Astrocyte (in vitro differentiated cells and primary cell): ENCODE data around the gene RPS6KB1. TPM values are rescaled to one million over a fixed set of nuclear protein-coding genes. Genes with fewer than 3 reads are reported as not detected.
"Not testable (repeated sequence)": the region's sequence is repeated elsewhere in the genome, so short reads cannot be mapped to it uniquely, and the experiment has no call there.

Source experiments
- DNase-seq: peaks from one replicate; pipeline ENCODE4 v3.0.0-alpha.2; 2010; ENCODE audit warnings: low read depth
- FAIRE-seq: peaks from 2 replicates; lab custom pipeline; 2011; peaks lifted over from hg19 to GRCh38; lab: Jason Lieb, UNC
- H2AFZ ChIP-seq: 2 replicates; pipeline ENCODE4 v1.6.0; 2012; ENCODE audit warnings: low read depth, low read length, inconsistent platforms
- H3K27ac ChIP-seq: 2 replicates; pipeline ENCODE4 v1.5.1; 2011; ENCODE audit warnings: low read depth, low read length, inconsistent platforms
- H3K27me3 ChIP-seq: 2 replicates; pipeline ENCODE4 v1.6.0; 2011; ENCODE audit warnings: low read length, inconsistent platforms; ENCODE audit not compliant: insufficient read depth
- H3K36me3 ChIP-seq: 2 replicates; pipeline ENCODE4 v1.5.1; 2011; ENCODE audit warnings: low read length, inconsistent platforms; ENCODE audit not compliant: insufficient read depth
- H3K4me1 ChIP-seq: 2 replicates; pipeline ENCODE4 v1.5.1; 2011; ENCODE audit warnings: low read length, inconsistent platforms; ENCODE audit not compliant: insufficient read depth
- H3K4me2 ChIP-seq: 2 replicates; pipeline ENCODE4 v1.6.0; 2012; ENCODE audit warnings: low read length, inconsistent platforms
- H3K4me3 ChIP-seq: 2 replicates; pipeline ENCODE4 v1.5.1; 2011; ENCODE audit warnings: low read depth, mild to moderate bottlenecking, low read length, inconsistent platforms; ENCODE audit not compliant: insufficient read depth
- H3K79me2 ChIP-seq: 2 replicates; pipeline ENCODE4 v1.6.0; 2012; ENCODE audit warnings: mild to moderate bottlenecking, low read length, inconsistent platforms; ENCODE audit not compliant: insufficient read depth
- H3K9ac ChIP-seq: 2 replicates; pipeline ENCODE4 v1.6.0; 2012; ENCODE audit warnings: mild to moderate bottlenecking, low read length, inconsistent platforms
- H3K9me3 ChIP-seq: 2 replicates; pipeline ENCODE4 v1.5.1; 2012; ENCODE audit warnings: low read depth, mild to moderate bottlenecking, low read length, inconsistent platforms; ENCODE audit not compliant: insufficient read depth
- H4K20me1 ChIP-seq: 2 replicates; pipeline ENCODE4 v1.6.0; 2012; ENCODE audit warnings: low read length, inconsistent platforms; ENCODE audit not compliant: insufficient read depth
- H3K27ac Mint-ChIP-seq: one replicate; pipeline ENCODE4 v1.8.0; 2021; ENCODE audit warnings: mild to moderate bottlenecking, mixed read lengths; ENCODE audit not compliant: unreplicated experiment
- H3K27me3 Mint-ChIP-seq: one replicate; pipeline ENCODE4 v1.8.0; 2021; ENCODE audit warnings: low read depth, mixed read lengths; ENCODE audit not compliant: unreplicated experiment
- H3K36me3 Mint-ChIP-seq: one replicate; pipeline ENCODE4 v1.8.0; 2021; ENCODE audit warnings: low read depth, mixed read lengths; ENCODE audit not compliant: unreplicated experiment
- H3K4me1 Mint-ChIP-seq: one replicate; pipeline ENCODE4 v1.8.0; 2021; ENCODE audit warnings: low read depth, mixed read lengths; ENCODE audit not compliant: unreplicated experiment
- H3K4me3 Mint-ChIP-seq: one replicate; pipeline ENCODE4 v1.8.0; 2021; ENCODE audit warnings: mild to moderate bottlenecking, moderate library complexity, mixed read lengths; ENCODE audit not compliant: unreplicated experiment
- H3K9me3 Mint-ChIP-seq: one replicate; pipeline ENCODE4 v1.8.0; 2021; ENCODE audit warnings: mild to moderate bottlenecking, mixed read lengths; ENCODE audit not compliant: unreplicated experiment
- EZH2 ChIP-seq: IDR thresholded peaks from 2 replicates; pipeline ENCODE4 v1.6.1; 2012; ENCODE audit warnings: mild to moderate bottlenecking, low read length, inconsistent platforms; ENCODE audit not compliant: insufficient read depth
- total RNA-seq: library from RNA; stranded (reverse); gene quantifications from 2 replicates; pipeline ENCODE4 v1.2.1, GENCODE V29; 2021
- TF ChIP-seq, protein P1 (sequence below): IDR thresholded peaks from 2 replicates; pipeline ENCODE4 v1.5.1; 2011; ENCODE audit warnings: low read depth, mild to moderate bottlenecking, inconsistent platforms, low read length, moderate library complexity; ENCODE audit not compliant: insufficient read depth

RPS6KB1 gene
- total RNA-seq, 1 donor from 2014 or later = 33.4 TPM

GRCh38 chr17:59972778-59973177 lies 79.9 kb downstream of the RPS6KB1 start:
- no peak overlapping the region for H3K9ac ChIP-seq
- no peak for DNase-seq
- H4K20me1 ChIP-seq = no peaks in the 10 kb centered on the region
- no peaks in the 10 kb centered on the region for H3K27me3 ChIP-seq
- H3K9me3 Mint-ChIP-seq = peaks cover 6% of the 10 kb centered on the region
- H3K79me2 ChIP-seq = no peaks in the 10 kb centered on the region
- H3K36me3 Mint-ChIP-seq = no peaks in the 10 kb centered on the region
- FAIRE-seq = no peak
- no peaks in the 10 kb centered on the region for H3K4me1 ChIP-seq
- H3K27ac Mint-ChIP-seq = no peak overlapping the region
- TF ChIP-seq EZH2 = no peak
- TF ChIP-seq, protein P1, sequence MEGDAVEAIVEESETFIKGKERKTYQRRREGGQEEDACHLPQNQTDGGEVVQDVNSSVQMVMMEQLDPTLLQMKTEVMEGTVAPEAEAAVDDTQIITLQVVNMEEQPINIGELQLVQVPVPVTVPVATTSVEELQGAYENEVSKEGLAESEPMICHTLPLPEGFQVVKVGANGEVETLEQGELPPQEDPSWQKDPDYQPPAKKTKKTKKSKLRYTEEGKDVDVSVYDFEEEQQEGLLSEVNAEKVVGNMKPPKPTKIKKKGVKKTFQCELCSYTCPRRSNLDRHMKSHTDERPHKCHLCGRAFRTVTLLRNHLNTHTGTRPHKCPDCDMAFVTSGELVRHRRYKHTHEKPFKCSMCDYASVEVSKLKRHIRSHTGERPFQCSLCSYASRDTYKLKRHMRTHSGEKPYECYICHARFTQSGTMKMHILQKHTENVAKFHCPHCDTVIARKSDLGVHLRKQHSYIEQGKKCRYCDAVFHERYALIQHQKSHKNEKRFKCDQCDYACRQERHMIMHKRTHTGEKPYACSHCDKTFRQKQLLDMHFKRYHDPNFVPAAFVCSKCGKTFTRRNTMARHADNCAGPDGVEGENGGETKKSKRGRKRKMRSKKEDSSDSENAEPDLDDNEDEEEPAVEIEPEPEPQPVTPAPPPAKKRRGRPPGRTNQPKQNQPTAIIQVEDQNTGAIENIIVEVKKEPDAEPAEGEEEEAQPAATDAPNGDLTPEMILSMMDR = no peak
- no peak overlapping the region for H3K4me2 ChIP-seq
- H3K27me3 Mint-ChIP-seq = no peaks in the 10 kb centered on the region
- no peak overlapping the region for H3K27ac ChIP-seq
- no peaks in the 10 kb centered on the region for H3K4me1 Mint-ChIP-seq
- no peak overlapping the region for H3K4me3 ChIP-seq
- no peaks in the 10 kb centered on the region for H3K36me3 ChIP-seq
- no peak overlapping the region for H2AFZ ChIP-seq
- no peak overlapping the region for H3K4me3 Mint-ChIP-seq
- no peaks in the 10 kb centered on the region for H3K9me3 ChIP-seq

DNA sequence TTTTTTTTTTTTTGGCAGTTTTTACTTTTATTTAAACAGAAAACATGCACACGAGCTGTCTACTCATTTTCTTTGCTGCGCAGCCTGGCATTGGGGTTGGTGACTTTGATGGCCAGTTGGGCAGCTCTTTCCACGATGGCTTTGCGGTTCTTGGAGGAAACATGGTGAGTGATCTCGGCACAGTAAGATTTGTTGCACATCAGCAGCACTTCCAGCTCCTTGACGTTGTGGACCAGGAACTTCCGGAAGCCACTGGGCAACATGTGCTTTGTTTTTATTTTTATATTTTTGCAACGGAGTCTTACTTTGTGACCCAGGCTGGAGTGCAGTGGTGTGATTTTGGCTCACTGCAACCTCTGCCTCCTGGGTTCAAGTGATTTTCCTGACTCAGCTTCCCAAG lies 80.6 kb downstream of the RPS6KB1 start:
- H3K79me2 ChIP-seq, H2AFZ ChIP-seq, H3K9me3 ChIP-seq, H3K4me2 ChIP-seq, DNase-seq, H3K4me3 Mint-ChIP-seq, H3K4me3 ChIP-seq, H3K9me3 Mint-ChIP-seq, H3K27ac Mint-ChIP-seq, H3K27me3 Mint-ChIP-seq, H3K36me3 Mint-ChIP-seq, H3K27me3 ChIP-seq, H4K20me1 ChIP-seq, H3K27ac ChIP-seq, H3K36me3 ChIP-seq, H3K4me1 Mint-ChIP-seq, H3K9ac ChIP-seq, FAIRE-seq, H3K4me1 ChIP-seq: not testable (repeated sequence)

GRCh38 chr17:59975166-59975565 lies 82.2 kb downstream of the RPS6KB1 start:
- not testable (repeated sequence) for DNase-seq, H3K4me1 ChIP-seq, H3K9ac ChIP-seq, H3K36me3 ChIP-seq, H3K4me2 ChIP-seq, H3K27me3 ChIP-seq, H3K27ac Mint-ChIP-seq, H3K4me1 Mint-ChIP-seq, H3K27me3 Mint-ChIP-seq, H3K4me3 Mint-ChIP-seq, H4K20me1 ChIP-seq, H3K27ac ChIP-seq, H3K9me3 ChIP-seq, H3K36me3 Mint-ChIP-seq, H3K4me3 ChIP-seq, H2AFZ ChIP-seq, FAIRE-seq, H3K79me2 ChIP-seq, H3K9me3 Mint-ChIP-seq

DNA sequence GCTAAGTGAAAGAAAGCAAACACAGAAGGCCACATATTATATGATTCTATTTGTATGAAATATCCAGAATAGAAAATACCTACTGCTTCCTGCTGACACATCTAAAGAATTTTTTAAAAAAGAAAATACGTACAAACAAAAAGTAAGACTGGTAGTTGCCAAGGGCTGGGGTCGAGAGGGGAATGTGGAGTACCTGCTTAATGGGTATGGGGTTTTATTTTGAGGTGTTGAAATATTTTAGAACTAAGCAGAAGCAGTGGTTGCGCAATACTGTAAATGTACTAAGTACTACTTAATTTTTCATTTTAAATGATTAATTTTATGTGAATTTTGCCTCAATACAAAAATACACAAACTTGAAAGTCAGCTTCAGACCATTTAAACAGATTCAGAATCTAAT lies 103.7 kb downstream of the RPS6KB1 start:
- not testable (repeated sequence) for H3K4me3 ChIP-seq, DNase-seq, FAIRE-seq, H4K20me1 ChIP-seq, H3K36me3 Mint-ChIP-seq, H3K4me1 ChIP-seq, H3K27me3 ChIP-seq, H3K27me3 Mint-ChIP-seq, H3K4me1 Mint-ChIP-seq, H3K36me3 ChIP-seq, H3K9me3 ChIP-seq, H3K4me3 Mint-ChIP-seq, H3K9me3 Mint-ChIP-seq, H3K4me2 ChIP-seq, H3K27ac Mint-ChIP-seq, H3K79me2 ChIP-seq, H3K9ac ChIP-seq, H3K27ac ChIP-seq, H2AFZ ChIP-seq

Other genes with a start within 250 kb of the RPS6KB1 start
- 34.5 and 36.3 TPM in 2 replicates for gene PTRH2, start 185.7 kb upstream of the RPS6KB1 start, total RNA-seq
- 288 and 314 TPM in 2 replicates for gene VMP1, start 185.5 kb upstream of the RPS6KB1 start, total RNA-seq
- gene TUBD1, start 178 bp upstream of the RPS6KB1 start, total RNA-seq = 9.0 and 9.2 TPM in 2 replicates
- 18.0 and 18.7 TPM in 2 replicates for gene RNFT1, start 71.6 kb downstream of the RPS6KB1 start, total RNA-seq
- gene HEATR6, start 185.8 kb downstream of the RPS6KB1 start, total RNA-seq = 14.9 and 21.7 TPM in 2 replicates